Mesendoderm (in vitro differentiated cells): Measurements from ENCODE around the gene NBPF1.
"Not testable (repeated sequence)": the region's sequence is repeated elsewhere in the genome, so short reads cannot be mapped to it uniquely, and the experiment has no call there.

ENCODE experiments used
- DNase-seq: peaks from one replicate; pipeline ENCODE4 v3.0.0; 2013
- H2AK5ac ChIP-seq: 2 replicates; pipeline ENCODE4 v1.6.1; 2013; ENCODE audit warnings: low read length, inconsistent platforms
- H2BK120ac ChIP-seq: 2 replicates; pipeline ENCODE4 v1.6.1; 2013; ENCODE audit warnings: low read depth, mild to moderate bottlenecking, low read length, moderate library complexity, mixed read lengths
- H2BK15ac ChIP-seq: replicated peaks from 2 replicates; pipeline ENCODE4 v1.6.1; 2013; ENCODE audit warnings: low read depth, mild to moderate bottlenecking, moderate library complexity
- H2BK5ac ChIP-seq: 2 replicates; pipeline ENCODE4 v1.6.1; 2013; ENCODE audit warnings: low read length, inconsistent platforms
- H3K18ac ChIP-seq: 2 replicates; pipeline ENCODE4 v1.6.1; 2013; ENCODE audit warnings: mild to moderate bottlenecking, low read length, mixed read lengths
- H3K23ac ChIP-seq: one replicate; pipeline ENCODE4 v1.6.1; 2013; ENCODE audit warnings: low read length
- H3K27ac ChIP-seq: 2 replicates; pipeline ENCODE4 v1.5.1; 2013; ENCODE audit warnings: low read depth, mild to moderate bottlenecking, inconsistent platforms, low read length, moderate library complexity
- H3K27me3 ChIP-seq: 2 replicates; pipeline ENCODE4 v1.6.1; 2013; ENCODE audit warnings: low read length, control low read depth, mild to moderate bottlenecking, inconsistent platforms; ENCODE audit not compliant: insufficient read depth, poor library complexity
- H3K36me3 ChIP-seq: 2 replicates; pipeline ENCODE4 v1.6.1; 2013; ENCODE audit warnings: low read length, inconsistent platforms; ENCODE audit not compliant: control insufficient read depth, insufficient read depth
- H3K4ac ChIP-seq: one replicate; pipeline ENCODE4 v1.6.1; 2013; ENCODE audit warnings: low read depth, mild to moderate bottlenecking, low read length, moderate library complexity
- H3K4me1 ChIP-seq: 2 replicates; pipeline ENCODE4 v1.6.1; 2013; ENCODE audit warnings: low read depth, low read length, inconsistent platforms; ENCODE audit not compliant: control insufficient read depth
- H3K4me2 ChIP-seq: 2 replicates; pipeline ENCODE4 v1.6.1; 2013; ENCODE audit warnings: low read length
- H3K4me3 ChIP-seq: 2 replicates; pipeline ENCODE4 v1.5.1; 2013; ENCODE audit warnings: mild to moderate bottlenecking, low read length
- H3K56ac ChIP-seq: one replicate; pipeline ENCODE4 v1.6.1; 2013; ENCODE audit warnings: low read length
- H3K79me1 ChIP-seq: 2 replicates; pipeline ENCODE4 v1.6.1; 2013; ENCODE audit warnings: low read length, inconsistent platforms
- H3K79me2 ChIP-seq: 2 replicates; pipeline ENCODE4 v1.6.1; 2013; ENCODE audit warnings: mild to moderate bottlenecking, low read length; ENCODE audit not compliant: control insufficient read depth, insufficient read depth
- H3K9ac ChIP-seq: 2 replicates; pipeline ENCODE4 v1.6.1; 2013; ENCODE audit warnings: low read length, inconsistent platforms
- H4K5ac ChIP-seq: one replicate; pipeline ENCODE4 v1.6.1; 2013; ENCODE audit warnings: low read length
- H4K8ac ChIP-seq: one replicate; pipeline ENCODE4 v1.6.1; 2013; ENCODE audit warnings: low read depth, mild to moderate bottlenecking, control low read depth, low read length, moderate library complexity
- WGBS: extraction: QIAGEN DNeasy Blood & Tissue Kit; methylation state at CpG from one replicate; pipeline ENCODE4 v1.1.7; 2013; ENCODE audit warnings: low lambda C conversion rate, missing lambda C conversion rate; ENCODE audit not compliant: insufficient coverage; ENCODE audit errors: extremely low coverage; 5-methylcytosine and 5-hydroxymethylcytosine counted together

Gene NBPF1

GRCh38 chr1:16619803-16620501, 6.6 kb upstream of the NBPF1 start:
- H4K5ac ChIP-seq, H3K4ac ChIP-seq, H3K4me2 ChIP-seq, H2BK5ac ChIP-seq, H3K23ac ChIP-seq, H3K27ac ChIP-seq, H3K79me1 ChIP-seq, H3K4me3 ChIP-seq, H3K36me3 ChIP-seq, H2BK120ac ChIP-seq, H3K18ac ChIP-seq, H2BK15ac ChIP-seq, H3K79me2 ChIP-seq, H3K27me3 ChIP-seq, H4K8ac ChIP-seq, H3K9ac ChIP-seq, H3K4me1 ChIP-seq: not testable (repeated sequence)
- H2AK5ac ChIP-seq, result peak overlapping the region; percentile 14
- DNase-seq, result peak; percentile 72
- WGBS, result no CpG with 5 or more reads among the region's 21 CpGs
- H3K56ac ChIP-seq, result peak overlapping the region; percentile 31

GRCh38 chr1:16618719-16619118, 5.4 kb upstream of the NBPF1 start:
- peaks cover 3% of the 10 kb centered on the region for H3K27me3 ChIP-seq
- no peak overlapping the region for H3K4ac ChIP-seq
- H3K79me2 ChIP-seq, result no peaks in the 10 kb centered on the region
- H3K79me1 ChIP-seq, result no peaks in the 10 kb centered on the region
- no peak overlapping the region for H3K4me2 ChIP-seq
- no peak overlapping the region for H2BK15ac ChIP-seq
- peak overlapping the region; percentile 17 for H3K9ac ChIP-seq
- no CpG with 5 or more reads among the region's 15 CpGs for WGBS
- peak; percentile 71 for DNase-seq
- H2BK120ac ChIP-seq, result no peak overlapping the region
- no peak overlapping the region for H3K27ac ChIP-seq
- H2BK5ac ChIP-seq, result no peak overlapping the region
- H3K56ac ChIP-seq, result peak overlapping the region; percentile 43
- no peak overlapping the region for H4K5ac ChIP-seq
- no peaks in the 10 kb centered on the region for H3K36me3 ChIP-seq
- H2AK5ac ChIP-seq, result no peak overlapping the region
- no peak overlapping the region for H3K4me3 ChIP-seq
- H3K18ac ChIP-seq, result no peak overlapping the region
- no peak overlapping the region for H3K23ac ChIP-seq
- H4K8ac ChIP-seq, result no peak overlapping the region
- H3K4me1 ChIP-seq, result no peaks in the 10 kb centered on the region

GRCh38 chr1:16617778-16618580, 4.6 kb upstream of the NBPF1 start:
- Histone ChIP-seq H3K4ac (no peak overlapping the region), H3K27ac (no peak overlapping the region), H3K9ac (no peak overlapping the region), H4K5ac (no peak overlapping the region), H2BK15ac (no peak overlapping the region), H3K79me1 (no peaks in the 10 kb centered on the region), H3K56ac (no peak overlapping the region), H3K27me3 (peaks cover 3% of the 10 kb centered on the region), H3K79me2 (no peaks in the 10 kb centered on the region), H3K36me3 (no peaks in the 10 kb centered on the region), H3K23ac (no peak overlapping the region), H3K4me3 (no peak overlapping the region), H2BK5ac (no peak overlapping the region), H3K4me2 (no peak overlapping the region), H2BK120ac (no peak overlapping the region), H4K8ac (no peak overlapping the region), H3K18ac (no peak overlapping the region), H3K4me1 (no peaks in the 10 kb centered on the region), H2AK5ac (no peak overlapping the region)
- WGBS, result no CpG with 5 or more reads among the region's 7 CpGs
- DNase-seq, result no peak

- H3K27ac ChIP-seq, result no peak overlapping the region
- H3K9ac ChIP-seq, result no peak overlapping the region
- H3K79me2 ChIP-seq, result no peaks in the 10 kb centered on the region
- WGBS, result no CpG with 5 or more reads among the region's 20 CpGs
- H4K5ac ChIP-seq, result no peak overlapping the region
- no peak overlapping the region for H3K18ac ChIP-seq
- no peak for DNase-seq
- no peak overlapping the region for H3K56ac ChIP-seq
- H3K4ac ChIP-seq, result no peak overlapping the region
- H3K36me3 ChIP-seq, result no peaks in the 10 kb centered on the region
- no peaks in the 10 kb centered on the region for H3K4me1 ChIP-seq
- no peak overlapping the region for H2AK5ac ChIP-seq
- H4K8ac ChIP-seq, result no peak overlapping the region
- no peak overlapping the region for H3K4me2 ChIP-seq
- H2BK15ac ChIP-seq, result no peak overlapping the region
- no peaks in the 10 kb centered on the region for H3K79me1 ChIP-seq
- H3K27me3 ChIP-seq, result peaks cover 3% of the 10 kb centered on the region
- no peak overlapping the region for H3K23ac ChIP-seq
- no peak overlapping the region for H2BK5ac ChIP-seq
- H3K4me3 ChIP-seq, result no peak overlapping the region
- H2BK120ac ChIP-seq, result no peak overlapping the region
Measured at GRCh38 chr1:16617114-16617631, 3.8 kb upstream of the NBPF1 start.

GRCh38 chr1:16615253-16616252, 2.2 kb upstream of the NBPF1 start:
- Histone ChIP-seq H3K27me3 (peaks cover 3% of the 10 kb centered on the region), H3K4ac (no peak overlapping the region), H3K4me3 (no peak overlapping the region), H3K79me2 (no peaks in the 10 kb centered on the region), H3K23ac (no peak overlapping the region), H3K27ac (no peak overlapping the region), H2AK5ac (no peak overlapping the region), H3K9ac (no peak overlapping the region), H4K5ac (no peak overlapping the region), H4K8ac (no peak overlapping the region), H3K56ac (no peak overlapping the region), H3K36me3 (no peaks in the 10 kb centered on the region), H3K18ac (no peak overlapping the region), H3K79me1 (no peaks in the 10 kb centered on the region), H2BK5ac (no peak overlapping the region), H2BK120ac (no peak overlapping the region), H2BK15ac (no peak overlapping the region), H3K4me2 (no peak overlapping the region), H3K4me1 (no peaks in the 10 kb centered on the region)
- DNase-seq, result no peak
- WGBS, result 100% methylated on average over 1 of the region's 9 CpGs
